Activated CD4-positive, alpha-beta memory T cell treated with anti-CD3 and anti-CD28 coated beads for 36 hours (primary cell): ENCODE data around the gene ZNF747. TPM values are rescaled to one million over a fixed set of nuclear protein-coding genes. Genes with fewer than 3 reads are reported as not detected.
A peak's percentile ranks its signal among the peaks of the same experiment; 100 is the strongest.

Source experiments
- CTCF ChIA-PET: fragments of 350-600 bp; sonication (Branson Sonifier 250); formaldehyde crosslinking; loops from one replicate; lab custom pipeline; 2021; ENCODE audit warnings: antibody characterized with exemption, inconsistent platforms; lab: Charles Lee
- POLR2A ChIA-PET: fragments of 350-600 bp; sonication (Branson Sonifier 250); formaldehyde crosslinking; loops from one replicate; lab custom pipeline; 2021; ENCODE audit warnings: antibody characterized with exemption; lab: Charles Lee
- DNase-seq: peaks from one replicate; pipeline ENCODE4 v3.0.0-alpha.2; 2020
- H3K27ac Mint-ChIP-seq: one replicate; pipeline ENCODE4 v1.8.0; 2021; ENCODE audit warnings: mixed read lengths
- H3K27me3 Mint-ChIP-seq: one replicate; pipeline ENCODE4 v1.8.0; 2021; ENCODE audit warnings: mixed read lengths
- H3K36me3 Mint-ChIP-seq: one replicate; pipeline ENCODE4 v1.8.0; 2021; ENCODE audit warnings: mixed read lengths
- H3K4me1 Mint-ChIP-seq: one replicate; pipeline ENCODE4 v1.8.0; 2021; ENCODE audit warnings: low read depth, mixed read lengths
- H3K4me3 Mint-ChIP-seq: one replicate; pipeline ENCODE4 v1.8.0; 2021; ENCODE audit warnings: mild to moderate bottlenecking, mixed read lengths
- H3K9me3 Mint-ChIP-seq: one replicate; pipeline ENCODE4 v1.8.0; 2021; ENCODE audit warnings: mixed read lengths
- intact Hi-C: fragments of 100-400 bp; cut with micrococcal nuclease; formaldehyde crosslinking; loops from one replicate; pipeline ENCODE4 v1.15.1; 2023
- total RNA-seq, 2 experiments: library from RNA; stranded (reverse); gene quantifications; one replicate each; pipeline ENCODE4 v1.2.3, GENCODE V29; 2021

The ZNF747 gene
- total RNA-seq, 2 experiments from 2014 or later = 7.2 to 7.6 TPM

DNA sequence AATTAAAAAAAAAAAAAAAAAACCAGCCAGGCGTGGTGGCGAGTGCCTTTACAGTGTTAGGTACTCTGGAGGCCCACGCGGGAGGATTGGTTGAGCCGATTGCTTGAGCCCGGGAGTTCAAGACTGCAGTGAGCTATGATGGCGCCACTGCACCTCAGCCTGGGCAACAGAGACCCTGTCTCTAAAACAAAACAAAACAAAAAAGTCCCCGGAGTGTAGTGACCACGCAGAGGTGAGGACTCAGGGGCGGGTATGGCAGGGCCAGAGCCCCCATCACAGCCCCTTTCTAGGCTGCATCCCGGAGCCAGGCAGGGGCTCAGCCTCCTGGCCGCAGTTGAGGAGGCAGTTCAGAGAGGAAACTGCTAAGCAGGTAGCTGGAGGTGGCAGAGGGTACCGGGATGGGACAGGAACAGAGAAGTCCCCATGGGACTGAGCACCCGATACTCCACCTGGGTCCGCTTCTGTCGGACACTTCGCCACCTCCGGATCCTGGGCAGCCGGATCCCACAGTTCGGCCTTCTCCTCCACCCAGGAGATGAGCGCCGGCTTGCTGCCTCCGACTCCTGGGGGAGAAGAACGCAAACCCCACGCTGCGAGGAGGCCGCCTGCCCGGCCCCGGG lies 800 bp downstream of the ZNF747 start:
- H3K27me3 Mint-ChIP-seq = no peaks in the 10 kb centered on the region
- H3K9me3 Mint-ChIP-seq = no peaks in the 10 kb centered on the region
- ChIA-PET POLR2A (interaction anchor here (0.6 to 3.4 kb wide), 14 partner anchors 9 to 117 kb away, joined by 3 to 59 read pairs (median 14); partner anchors contain the start of genes PRR14, ZNF688, ZNF689 and ZNF764), CTCF (interaction anchor here (0.6 to 4.3 kb wide), 11 partner anchors 18 to 117 kb away, joined by 3 to 53 read pairs (median 14); partner anchors contain the start of genes DCTPP1, ITGAL, PRR14 and ZNF764)
- DNase-seq = peak; percentile 45
- H3K4me3 Mint-ChIP-seq = peak overlapping the region; percentile 89
- intact Hi-C loops = loop anchor here (2.0 kb wide), 2 partner anchors 39 to 89 kb away; partner anchors contain the start of gene SEPHS2
- peaks cover 43% of the 10 kb centered on the region for H3K4me1 Mint-ChIP-seq
- peaks cover 36% of the 10 kb centered on the region for H3K36me3 Mint-ChIP-seq
- peak overlapping the region; percentile 95 for H3K27ac Mint-ChIP-seq

GRCh38 chr16:30533146-30533522 lies 1.5 kb downstream of the ZNF747 start:
- Mint-ChIP-seq H3K9me3 (no peaks in the 10 kb centered on the region), H3K4me3 (peak overlapping the region; percentile 74), H3K27me3 (no peaks in the 10 kb centered on the region), H3K27ac (peak overlapping the region; percentile 78), H3K4me1 (peaks cover 42% of the 10 kb centered on the region), H3K36me3 (peaks cover 34% of the 10 kb centered on the region)
- intact Hi-C loops = no loop called here
- ChIA-PET CTCF (interaction anchor here (0.6 to 4.3 kb wide), 4 partner anchors 52 to 105 kb away, joined by 3 to 52 read pairs (median 13); partner anchors contain the start of genes DCTPP1 and ZNF785), POLR2A (interaction anchor here (2.2 to 3.4 kb wide), 6 partner anchors 25 to 101 kb away, joined by 5 to 59 read pairs (median 21); partner anchors contain the start of genes ZNF688, ZNF764 and ZNF785)
- no peak for DNase-seq

DNA sequence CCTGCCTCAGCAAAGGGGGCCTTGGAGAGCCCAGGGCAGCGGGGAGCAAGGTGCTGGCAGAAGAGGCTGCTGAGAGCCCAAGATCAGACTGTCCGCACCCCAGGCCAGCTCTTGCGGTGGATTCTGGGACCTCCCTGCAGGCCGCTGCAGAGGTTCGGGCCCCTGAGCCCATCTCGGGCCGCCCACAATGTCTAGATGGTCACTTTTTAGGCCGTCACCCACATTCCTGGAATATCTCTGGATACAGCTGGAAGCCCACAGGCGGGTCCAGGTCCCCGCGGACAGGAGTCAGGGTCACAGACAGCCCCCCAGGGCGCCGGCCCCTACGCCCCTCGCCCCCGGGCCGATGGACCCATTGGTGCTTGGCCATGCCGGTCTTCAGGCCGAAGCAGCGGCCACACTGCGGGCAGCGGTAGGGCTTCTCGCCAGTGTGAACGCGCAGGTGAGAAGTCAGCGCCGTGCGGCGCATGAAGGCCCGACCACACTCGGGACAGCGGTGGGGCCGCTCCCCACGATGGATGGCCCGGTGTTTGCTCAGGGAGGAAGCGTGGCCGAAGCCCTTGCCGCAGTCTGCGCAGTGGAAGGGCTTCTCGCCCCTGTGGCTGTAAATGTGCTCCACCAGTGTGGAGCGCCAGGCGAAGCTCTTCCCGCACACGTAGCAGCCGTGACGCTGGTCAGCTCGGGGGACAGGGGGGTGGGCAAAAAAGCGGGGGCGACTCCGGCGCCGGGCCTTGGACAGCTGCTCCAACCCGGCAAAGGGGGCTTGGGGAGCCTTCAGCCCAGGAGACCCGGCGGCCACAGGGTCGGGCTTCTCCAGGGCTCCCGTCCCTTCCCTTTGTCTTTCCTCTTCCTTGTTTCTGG lies 2.1 kb downstream of the ZNF747 start:
- POLR2A ChIA-PET = no interaction called here
- intact Hi-C loops = no loop called here
- Mint-ChIP-seq H3K27ac (no peak overlapping the region), H3K4me3 (no peak overlapping the region), H3K9me3 (no peaks in the 10 kb centered on the region), H3K4me1 (peaks cover 42% of the 10 kb centered on the region), H3K27me3 (no peaks in the 10 kb centered on the region), H3K36me3 (peaks cover 29% of the 10 kb centered on the region)
- CTCF ChIA-PET = interaction anchor here (0.6 to 4.3 kb wide), 2 partner anchors 24 to 66 kb away, joined by 3 to 52 read pairs; no protein-coding TSS in a partner anchor
- DNase-seq = no peak

DNA sequence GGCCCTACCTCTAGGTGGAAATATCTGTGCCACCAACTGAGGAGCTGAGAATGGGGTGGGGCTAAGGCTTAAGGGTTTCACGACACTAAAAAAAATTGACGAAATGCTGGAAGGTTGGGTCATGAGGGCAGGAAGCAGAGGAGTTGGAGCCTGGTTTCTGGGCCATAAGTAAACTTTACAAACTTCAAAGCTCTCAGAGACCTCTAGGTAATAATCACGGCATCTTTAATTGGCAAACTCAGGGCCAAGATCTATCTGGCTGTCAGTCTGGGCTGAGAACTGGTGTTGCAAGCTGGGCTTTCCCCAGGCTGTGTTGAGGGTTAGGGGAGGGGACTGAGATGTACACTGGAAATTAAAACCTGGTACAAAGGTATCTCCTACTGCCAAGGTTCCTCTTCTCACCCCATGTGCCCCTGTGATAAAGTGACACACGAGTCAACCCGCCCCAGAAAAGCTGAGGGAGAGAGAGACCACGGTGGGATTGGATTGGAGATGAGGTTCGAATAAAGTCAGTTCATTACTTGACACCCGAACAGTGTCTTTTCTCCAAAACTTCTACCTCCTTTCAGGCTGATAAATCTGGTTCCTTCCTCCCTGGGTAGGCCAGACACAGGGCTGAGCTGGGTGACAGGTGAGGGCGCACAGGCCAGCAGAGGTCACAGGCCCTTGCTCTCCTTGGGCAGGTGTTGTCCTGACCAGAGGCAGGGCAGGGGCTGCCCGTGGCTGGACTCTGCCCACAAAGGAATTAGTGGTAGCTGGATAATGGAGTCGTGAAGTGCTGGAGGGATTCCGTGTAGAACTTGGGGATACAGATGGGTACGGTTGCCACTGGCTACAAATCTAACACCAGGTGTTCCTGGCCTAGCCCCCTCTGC lies 4.3 kb downstream of the ZNF747 start:
- POLR2A ChIA-PET = interaction anchor here (0.6 to 1.8 kb wide), 5 partner anchors 21 to 79 kb away, joined by 4 to 6 read pairs (median 5); partner anchors contain the start of gene ZNF688

GRCh38 chr16:30528799-30529457 lies 5.7 kb downstream of the ZNF747 start:
- H3K27ac Mint-ChIP-seq = peak overlapping the region; percentile 33
- ChIA-PET CTCF (interaction anchor here (1.1 to 2.4 kb wide), 5 partner anchors 28 to 99 kb away, joined by 5 to 10 read pairs (median 5); partner anchors contain the start of gene DCTPP1), POLR2A (interaction anchor here (0.9 to 1.4 kb wide), 3 partner anchors 11 to 28 kb away, joined by 4 to 6 read pairs (median 6); partner anchors contain the start of gene ZNF764)
- DNase-seq = no peak
- no peak overlapping the region for H3K4me3 Mint-ChIP-seq
- H3K9me3 Mint-ChIP-seq = no peaks in the 10 kb centered on the region
- H3K4me1 Mint-ChIP-seq = peaks cover 41% of the 10 kb centered on the region
- no peaks in the 10 kb centered on the region for H3K27me3 Mint-ChIP-seq
- H3K36me3 Mint-ChIP-seq = peaks cover 11% of the 10 kb centered on the region
- intact Hi-C loops = no loop called here

More for the DNA sequence above, 4.3 kb downstream of the ZNF747 start:
- Mint-ChIP-seq H3K27me3 (no peaks in the 10 kb centered on the region), H3K9me3 (no peaks in the 10 kb centered on the region), H3K4me3 (no peak overlapping the region), H3K36me3 (peaks cover 17% of the 10 kb centered on the region), H3K4me1 (peaks cover 34% of the 10 kb centered on the region), H3K27ac (peak overlapping the region; percentile 74)
- intact Hi-C loops = no loop called here
- DNase-seq = peak; percentile 30
- CTCF ChIA-PET = interaction anchor here (0.5 to 2.4 kb wide), 9 partner anchors 28 to 127 kb away, joined by 3 to 10 read pairs (median 5); partner anchors contain the start of genes DCTPP1 and ZNF785

- Mint-ChIP-seq H3K9me3 (no peaks in the 10 kb centered on the region), H3K27ac (peak overlapping the region; percentile 86), H3K27me3 (no peaks in the 10 kb centered on the region), H3K36me3 (peaks cover 5% of the 10 kb centered on the region), H3K4me3 (peak overlapping the region; percentile 73), H3K4me1 (peaks cover 38% of the 10 kb centered on the region)
- intact Hi-C loops = loop anchor here (2.0 kb wide), 3 partner anchors 55 to 123 kb away; partner anchors contain the start of genes ITGAL, PRR14 and SEPHS2
- CTCF ChIA-PET = interaction anchor here (1.0 to 1.5 kb wide), 10 partner anchors 8 to 109 kb away, joined by 3 to 10 read pairs (median 4); partner anchors contain the start of gene DCTPP1
- POLR2A ChIA-PET = interaction anchor here (0.8 to 1.7 kb wide), 11 partner anchors 8 to 462 kb away, joined by 3 to 7 read pairs (median 4); partner anchors contain the start of genes ALDOA, FBRS, ZNF747 and ZNF764
- no peak for DNase-seq
These were observed 7.0 kb downstream of the ZNF747 start for GRCh38 chr16:30527635-30528178.

GRCh38 chr16:30526823-30527634 lies 7.6 kb downstream of the ZNF747 start:
- ChIA-PET CTCF (interaction anchor here (0.8 to 1.5 kb wide), 9 partner anchors 9 to 110 kb away, joined by 3 to 10 read pairs (median 4); partner anchors contain the start of gene DCTPP1), POLR2A (interaction anchor here (0.6 to 1.7 kb wide), 10 partner anchors 8 to 462 kb away, joined by 3 to 7 read pairs (median 3); partner anchors contain the start of genes ALDOA, FBRS and ZNF747)
- Mint-ChIP-seq H3K4me3 (peak overlapping the region; percentile 73), H3K36me3 (peaks cover 9% of the 10 kb centered on the region), H3K27me3 (no peaks in the 10 kb centered on the region), H3K4me1 (peaks cover 38% of the 10 kb centered on the region), H3K27ac (peak overlapping the region; percentile 86), H3K9me3 (no peaks in the 10 kb centered on the region)
- intact Hi-C loops = loop anchor here (2.0 kb wide), 3 partner anchors 54 to 124 kb away; partner anchors contain the start of genes ITGAL, PRR14 and SEPHS2
- DNase-seq = peak; percentile 98

GRCh38 chr16:30526137-30526822 lies 8.4 kb downstream of the ZNF747 start, which contains the start of gene ZNF768:
Gene ZNF768, minus strand, starts transcription at chr16:30526566. Its CDS starts 153 bp downstream, at chr16:30526413.
- Mint-ChIP-seq H3K27ac (peak within 1 kb of the TSS; percentile 86), H3K9me3 (no peaks in the 10 kb centered on the region), H3K36me3 (peaks cover 10% of the 10 kb centered on the region), H3K4me1 (peaks cover 38% of the 10 kb centered on the region), H3K4me3 (peak within 1 kb of the TSS; percentile 82), H3K27me3 (no peaks in the 10 kb centered on the region)
- CTCF ChIA-PET = interaction anchor here (0.8 to 1.5 kb wide), 7 partner anchors 9 to 103 kb away, joined by 3 to 10 read pairs (median 5); partner anchors contain the start of gene DCTPP1
- intact Hi-C loops = loop anchor here (2.0 kb wide), 3 partner anchors 53 to 125 kb away; partner anchors contain the start of genes ITGAL, PRR14 and SEPHS2
- DNase-seq = peak; percentile 35
- POLR2A ChIA-PET = interaction anchor here (0.8 to 2.5 kb wide), 9 partner anchors 9 to 461 kb away, joined by 3 to 14 read pairs (median 4); partner anchors contain the start of genes ALDOA and ZNF747
